Left hindlimb (tissue), 1 donor: ENCODE measurements around the gene PLOD1.
A peak's percentile ranks its signal among the peaks of the same experiment; 100 is the strongest.
"Not testable (repeated sequence)": the region's sequence is repeated elsewhere in the genome, so short reads cannot be mapped to it uniquely, and the experiment has no call there.

Experiments
- DNase-seq: peaks from one replicate; pipeline ENCODE4 v3.0.0-alpha.2; 2018

PLOD1 gene

GRCh38 chr1:11912482-11913216 lies 21.9 kb upstream of the PLOD1 start:
- not testable (repeated sequence) for DNase-seq

- DNase-seq: no peak
Observed at GRCh38 chr1:11913291-11913690, 21.2 kb upstream of the PLOD1 start.

GRCh38 chr1:11914024-11914423 lies 20.5 kb upstream of the PLOD1 start:
- DNase-seq: no peak

GRCh38 chr1:11918799-11919519 lies 15.6 kb upstream of the PLOD1 start:
- DNase-seq: no peak

DNA sequence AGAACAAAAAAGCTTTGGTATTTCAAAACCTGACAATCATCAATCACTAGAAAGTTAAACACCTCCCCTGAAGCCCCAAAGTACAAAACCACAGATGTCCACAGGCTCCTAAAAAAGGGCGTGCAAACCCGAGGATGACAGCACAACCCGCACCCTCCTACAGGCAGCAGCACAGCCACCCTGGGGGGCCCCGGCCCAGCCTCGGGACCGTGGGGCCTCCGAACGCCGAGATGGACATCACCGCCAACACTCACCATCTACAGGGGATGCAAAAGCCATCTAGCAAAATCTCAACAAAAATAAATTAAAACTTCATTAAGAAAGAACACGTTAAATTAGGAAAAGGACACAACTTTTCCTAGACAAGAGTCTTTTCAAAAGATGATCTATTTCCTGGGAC lies 14.9 kb upstream of the PLOD1 start:
- no peak for DNase-seq

DNA sequence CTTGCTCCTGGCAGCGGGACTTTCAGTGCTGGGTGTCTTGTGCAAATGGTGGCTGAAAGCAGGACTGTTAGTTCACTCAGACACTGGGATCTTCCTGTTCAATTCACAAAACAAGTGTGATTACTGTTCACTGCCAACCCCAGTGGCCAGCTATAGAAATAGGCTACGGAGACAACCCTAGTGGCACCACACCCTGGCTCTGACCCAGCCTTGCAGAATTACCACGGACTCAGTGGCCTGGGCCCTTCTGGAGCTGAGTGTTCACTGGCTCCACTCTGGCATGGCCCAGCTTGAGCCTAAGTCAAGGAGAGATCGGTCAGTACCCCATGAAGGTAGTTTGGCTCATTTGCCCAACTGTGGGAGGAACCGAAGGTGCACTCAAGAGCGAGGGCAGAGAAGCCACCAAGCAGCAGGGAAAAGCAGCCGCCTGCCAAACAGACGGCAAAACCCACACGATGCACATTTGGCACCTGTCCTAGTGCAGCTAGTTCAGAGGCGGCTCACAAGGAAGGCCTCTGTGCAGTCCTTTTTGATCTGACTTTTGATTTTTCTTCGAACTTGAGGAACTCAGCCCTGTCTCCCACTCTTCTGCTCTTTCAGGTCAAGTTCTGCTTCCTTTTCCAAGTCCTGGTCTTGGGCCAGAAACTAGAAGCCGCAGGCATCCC lies 14.1 kb upstream of the PLOD1 start:
- no peak for DNase-seq

GRCh38 chr1:11921022-11921421 lies 13.5 kb upstream of the PLOD1 start:
- DNase-seq: no peak

- DNase-seq: no peak
Observed at GRCh38 chr1:11923069-11923826, 11.3 kb upstream of the PLOD1 start.

DNA sequence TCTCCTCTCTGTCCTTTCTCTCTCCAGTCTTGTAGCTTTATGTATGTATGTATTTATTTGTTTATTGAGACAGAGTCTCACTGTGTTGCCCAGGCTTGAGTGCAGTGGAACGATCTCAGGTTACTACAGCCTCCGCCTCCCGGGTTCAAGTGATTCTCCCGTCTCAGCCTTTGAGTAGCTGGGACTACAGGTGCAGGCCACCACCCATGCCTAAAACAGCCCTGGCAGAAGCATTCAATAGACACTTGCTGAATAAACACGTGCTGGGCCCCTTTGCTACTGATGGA lies 10.7 kb upstream of the PLOD1 start:
- no peak for DNase-seq

DNA sequence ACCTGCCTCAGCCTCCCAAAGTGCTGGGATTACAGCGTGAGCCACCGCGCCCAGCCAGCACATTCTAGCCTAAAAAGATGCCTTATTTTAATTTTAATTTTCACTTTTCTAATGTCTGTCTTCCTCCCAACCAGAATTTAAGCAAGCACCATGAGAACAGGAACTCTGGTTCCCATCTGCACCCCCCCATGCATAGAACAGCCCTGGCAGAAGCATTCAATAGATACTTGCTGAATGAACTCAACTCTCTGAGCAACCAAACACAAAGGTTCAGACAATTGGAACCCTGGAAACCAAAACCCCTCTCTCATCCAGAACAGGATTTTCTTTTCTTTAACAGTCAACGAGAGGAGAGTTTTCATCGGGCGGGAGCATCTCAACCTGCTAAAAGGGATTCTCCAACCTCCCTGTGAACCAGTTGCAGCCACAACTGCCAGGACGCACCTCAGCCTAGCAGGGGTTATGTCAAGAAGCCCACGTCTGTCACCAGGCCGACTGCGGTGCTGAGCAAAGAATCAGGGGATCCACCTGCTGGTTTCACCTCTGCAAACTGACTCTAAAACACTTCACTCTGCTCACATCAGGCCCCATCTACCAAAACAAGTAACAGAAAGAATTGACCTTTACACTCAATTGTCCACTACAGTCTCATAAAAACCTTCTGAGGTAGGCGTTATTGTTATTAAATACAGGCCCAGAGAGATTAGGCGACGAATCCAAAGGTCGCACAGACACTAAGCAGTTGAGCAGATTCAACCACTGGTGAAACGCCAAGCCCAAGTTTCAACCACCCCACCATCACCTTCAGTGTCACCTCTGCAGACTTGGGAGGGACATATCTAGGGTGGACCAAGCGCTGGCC lies 10.0 kb upstream of the PLOD1 start:
- no peak for DNase-seq

DNA sequence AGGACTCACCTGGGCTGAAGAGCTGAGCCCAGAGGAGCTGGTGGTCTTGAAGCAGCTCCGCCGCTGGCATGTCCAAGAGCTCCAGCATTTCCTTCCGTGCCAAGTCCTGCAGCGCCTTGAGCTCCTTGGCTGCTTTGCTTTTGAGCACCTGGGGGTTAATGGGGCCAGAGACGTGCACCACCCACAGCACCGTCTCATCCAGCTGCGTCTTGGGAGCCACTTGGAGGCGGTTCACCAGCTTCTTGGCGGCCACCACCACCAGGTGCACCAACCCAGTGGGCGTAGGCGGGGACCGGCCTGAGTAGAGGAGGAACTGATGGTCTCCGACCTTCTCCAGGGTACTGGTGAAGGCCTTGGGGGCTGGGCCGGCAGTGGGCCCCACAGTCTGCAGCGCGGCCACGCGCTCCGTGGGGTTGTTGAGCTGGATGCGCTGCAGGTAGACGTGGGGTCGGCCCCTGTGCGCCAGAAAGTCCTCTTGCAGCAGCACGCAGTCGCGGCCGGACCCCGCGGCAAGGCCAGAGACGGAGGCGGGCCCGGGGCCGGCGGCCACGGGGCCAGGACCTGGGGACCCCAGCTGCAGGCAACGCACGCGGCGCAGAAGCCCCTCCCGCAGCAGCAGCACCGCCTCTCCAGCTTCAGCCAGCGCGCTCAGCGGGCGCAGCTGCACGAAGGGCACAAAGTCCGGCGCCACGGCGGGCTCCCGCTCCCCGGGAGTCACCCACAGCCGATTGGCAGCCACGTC lies 9.2 kb upstream of the PLOD1 start:
- not testable (repeated sequence) for DNase-seq

GRCh38 chr1:11925938-11926292 lies 8.6 kb upstream of the PLOD1 start:
- DNase-seq: no peak

DNA sequence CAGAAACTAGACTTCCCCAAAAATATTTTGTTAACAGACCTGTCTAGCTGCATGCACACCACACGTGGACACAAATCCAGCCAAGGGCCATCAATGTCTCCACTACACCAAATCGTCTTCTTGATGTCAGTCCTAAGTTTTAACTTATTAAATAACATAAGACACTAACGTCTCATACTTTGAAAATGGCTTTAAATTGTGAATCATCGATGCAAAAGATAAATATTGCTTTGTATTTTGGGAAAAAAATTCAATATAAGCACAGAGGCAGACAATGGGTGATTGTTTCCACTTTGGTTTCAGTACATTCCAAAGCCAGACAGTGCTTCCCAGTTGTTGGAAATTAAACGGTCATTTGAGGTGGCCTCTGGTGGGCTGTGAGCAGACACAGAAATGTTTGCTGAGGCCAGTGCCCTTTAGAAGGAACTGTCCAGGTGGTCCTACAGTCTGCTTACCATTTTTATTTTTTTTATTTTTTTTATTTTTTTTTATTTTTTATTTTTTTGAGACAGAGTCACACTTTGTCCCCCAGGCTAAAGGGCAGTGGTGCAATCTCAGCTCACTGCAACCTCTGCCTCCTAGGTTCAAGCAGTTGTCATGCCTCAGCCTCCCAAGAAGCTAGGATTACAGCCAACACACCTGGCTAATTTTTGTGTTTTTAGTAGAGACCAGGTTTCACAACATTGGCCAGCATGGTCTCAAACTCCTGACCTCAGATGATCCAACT lies 6.5 kb upstream of the PLOD1 start:
- DNase-seq: no peak

GRCh38 chr1:11929849-11930248 lies 4.7 kb upstream of the PLOD1 start:
- peak; percentile 90 for DNase-seq

DNA sequence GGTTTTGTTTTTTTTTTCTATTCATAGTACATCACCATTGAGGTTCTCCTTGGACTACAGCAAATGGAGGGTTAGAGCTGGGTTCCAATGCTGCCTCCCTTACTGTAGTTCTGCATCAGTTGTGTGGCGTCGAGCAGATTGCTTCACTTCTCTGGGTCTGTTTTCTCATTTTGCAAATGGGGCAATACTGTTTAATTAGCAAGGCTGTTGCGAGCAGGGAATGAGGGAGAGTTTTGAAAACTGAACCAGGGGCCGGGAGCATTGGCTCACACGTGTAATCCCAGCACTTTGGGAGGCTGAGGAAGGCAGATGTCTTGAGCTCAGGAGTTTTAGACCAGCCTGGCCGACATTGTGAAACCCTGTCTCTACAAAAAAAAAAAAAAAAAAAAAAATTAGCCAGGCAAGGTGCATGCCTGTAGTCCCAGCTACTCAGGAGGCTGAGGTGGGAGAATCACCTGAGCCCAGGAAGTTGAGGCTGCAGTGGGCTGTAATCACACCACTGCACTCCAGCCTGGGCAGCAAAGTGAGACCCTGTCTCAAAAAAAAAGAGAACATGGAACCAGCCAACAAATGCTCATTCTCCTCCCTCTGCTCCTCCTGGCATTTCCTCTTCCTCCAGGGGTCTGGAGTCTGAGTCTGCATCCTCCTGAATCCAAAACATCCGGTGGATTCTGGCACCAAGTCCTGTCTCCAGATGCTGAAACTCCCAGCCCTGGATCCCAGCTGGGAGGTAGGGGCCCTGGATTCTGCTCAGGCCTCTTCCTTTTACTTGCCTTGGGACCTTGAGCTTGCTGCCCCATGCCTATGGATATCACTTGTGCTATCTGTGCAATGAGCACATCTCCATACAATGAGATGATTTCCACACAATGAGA lies 3.7 kb upstream of the PLOD1 start:
- DNase-seq: no peak

GRCh38 chr1:11931845-11932244 lies 2.7 kb upstream of the PLOD1 start:
- DNase-seq: no peak

GRCh38 chr1:11935057-11935412 lies 518 bp downstream of the PLOD1 start:
- DNase-seq: no peak

- DNase-seq: not testable (repeated sequence)
Observed at GRCh38 chr1:11935733-11936132, 1.2 kb downstream of the PLOD1 start.

DNA sequence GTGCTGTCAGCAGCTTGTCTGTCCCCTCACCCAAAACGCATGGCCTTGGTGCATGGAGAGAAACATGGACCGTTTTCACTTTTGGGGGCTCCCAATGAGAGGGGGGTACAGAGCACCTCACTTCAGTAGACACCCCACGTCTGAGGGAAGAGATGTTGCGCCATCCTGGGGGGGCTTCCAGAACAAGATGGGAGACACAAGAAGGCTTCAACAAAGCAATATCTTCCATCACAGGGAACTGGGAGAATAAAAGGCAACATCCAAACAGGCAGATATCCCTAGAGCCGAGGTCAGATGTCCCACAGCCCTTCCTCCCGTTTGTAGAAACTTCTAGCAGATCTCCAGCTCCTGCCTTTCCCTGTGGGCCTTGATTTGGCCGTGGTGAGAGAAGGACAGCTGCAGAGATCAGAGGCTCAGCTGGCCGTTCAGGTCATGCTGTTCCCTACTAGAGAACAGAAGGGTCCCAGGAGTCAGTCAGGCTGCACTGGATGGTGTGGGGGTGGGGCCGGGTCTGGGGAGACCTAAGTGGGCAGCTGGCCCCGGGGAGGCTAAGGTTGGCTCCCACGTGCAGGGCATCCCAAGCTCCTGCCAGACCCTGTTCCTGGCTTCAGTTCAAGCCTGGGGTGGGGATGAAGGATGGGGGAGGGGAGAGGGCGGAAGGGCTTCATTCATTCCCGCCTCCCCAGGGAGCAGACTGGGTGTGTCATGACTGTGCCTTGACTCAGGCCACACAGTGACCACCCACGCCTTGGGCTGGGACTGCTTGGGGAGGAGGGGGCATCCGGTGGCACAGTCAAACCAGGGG lies 4.4 kb downstream of the PLOD1 start:
- DNase-seq: peak; percentile 60
